Measurements from ENCODE around the gene IQSEC3.
"Not testable (repeated sequence)": the region's sequence is repeated elsewhere in the genome, so short reads cannot be mapped to it uniquely, and the experiment has no call there.

- not testable (repeated sequence) for TF ChIP-seq ZBTB33 (IDR thresholded peaks at IDR 0.05); USF1 (IDR thresholded peaks at IDR 0.05; ENCODE audit: borderline replicate concordance, extremely low read length, insufficient read depth, low read depth, low read length); REST (IDR thresholded peaks at IDR 0.05; ENCODE audit: low read depth, low read length)
Observed at GRCh38 chr12:44352-44751, 22.2 kb upstream of the IQSEC3 start.
